HEK293 (cell line): ENCODE results near the gene PTH2.

Source experiments
- BCL11B ChIP-seq: fragments of 450-650 bp; formaldehyde crosslinking; IDR thresholded peaks from 2 replicates; pipeline ENCODE4 v1.5.1; 2016; ENCODE audit warnings: low read depth, missing biosample characterization, missing genetic modification characterization
- ELK4 ChIP-seq: IDR thresholded peaks from 2 replicates; pipeline ENCODE4 v1.6.1; 2011; ENCODE audit warnings: mild to moderate bottlenecking, low read depth, low read length, borderline replicate concordance
- HOXA7 ChIP-seq: sonication (generic); formaldehyde crosslinking; IDR thresholded peaks from 2 replicates; pipeline ENCODE4 v1.8.1; 2022; ENCODE audit warnings: missing genetic modification reagents, borderline replicate concordance
- ZFP41 ChIP-seq: fragments of 450-650 bp; formaldehyde crosslinking; IDR thresholded peaks from 2 replicates; pipeline ENCODE4 v1.5.1; 2016; ENCODE audit warnings: missing biosample characterization, missing genetic modification characterization, borderline replicate concordance
- ZNF239 ChIP-seq: fragments of 450-650 bp; formaldehyde crosslinking; IDR thresholded peaks from 2 replicates; pipeline ENCODE4 v1.5.1; 2016; ENCODE audit warnings: missing biosample characterization, missing genetic modification characterization
- ZNF266 ChIP-seq: fragments of 450-650 bp; formaldehyde crosslinking; IDR thresholded peaks from 2 replicates; pipeline ENCODE4 v1.5.1; 2016; ENCODE audit warnings: missing biosample characterization, missing genetic modification characterization, low read depth
- ZNF335 ChIP-seq: fragments of 450-650 bp; formaldehyde crosslinking; conservative IDR thresholded peaks from 2 replicates; pipeline ENCODE4 v1.5.1; 2016; ENCODE audit warnings: missing biosample characterization, missing genetic modification characterization
- ZNF639 ChIP-seq: fragments of 450-650 bp; formaldehyde crosslinking; IDR thresholded peaks from 2 replicates; pipeline ENCODE4 v1.5.1; 2016; ENCODE audit warnings: missing biosample characterization, missing genetic modification characterization
- ZNF654 ChIP-seq: fragments of 450-650 bp; formaldehyde crosslinking; IDR thresholded peaks from 2 replicates; pipeline ENCODE4 v1.5.1; 2016; ENCODE audit warnings: low read depth, missing biosample characterization, missing genetic modification characterization
- ZNF830 ChIP-seq: fragments of 450-650 bp; IDR thresholded peaks from 2 replicates; pipeline ENCODE4 v1.5.0; 2018; ENCODE audit warnings: missing biosample characterization, missing genetic modification characterization, low read depth, mild to moderate bottlenecking, moderate library complexity
- TF ChIP-seq, protein P1 (sequence below): fragments of 450-650 bp; formaldehyde crosslinking; IDR thresholded peaks from 2 replicates; pipeline ENCODE4 v1.5.1; 2016; ENCODE audit warnings: missing biosample characterization, missing genetic modification characterization

GRCh38 chr19:49461656-49462055 is 38.4 kb upstream of the PTH2 start:
- no peak for TF ChIP-seq ZNF266
- no peak for TF ChIP-seq ELK4
- TF ChIP-seq ZNF654 (tag by site-specific recombination) = no peak
- TF ChIP-seq, protein P1, sequence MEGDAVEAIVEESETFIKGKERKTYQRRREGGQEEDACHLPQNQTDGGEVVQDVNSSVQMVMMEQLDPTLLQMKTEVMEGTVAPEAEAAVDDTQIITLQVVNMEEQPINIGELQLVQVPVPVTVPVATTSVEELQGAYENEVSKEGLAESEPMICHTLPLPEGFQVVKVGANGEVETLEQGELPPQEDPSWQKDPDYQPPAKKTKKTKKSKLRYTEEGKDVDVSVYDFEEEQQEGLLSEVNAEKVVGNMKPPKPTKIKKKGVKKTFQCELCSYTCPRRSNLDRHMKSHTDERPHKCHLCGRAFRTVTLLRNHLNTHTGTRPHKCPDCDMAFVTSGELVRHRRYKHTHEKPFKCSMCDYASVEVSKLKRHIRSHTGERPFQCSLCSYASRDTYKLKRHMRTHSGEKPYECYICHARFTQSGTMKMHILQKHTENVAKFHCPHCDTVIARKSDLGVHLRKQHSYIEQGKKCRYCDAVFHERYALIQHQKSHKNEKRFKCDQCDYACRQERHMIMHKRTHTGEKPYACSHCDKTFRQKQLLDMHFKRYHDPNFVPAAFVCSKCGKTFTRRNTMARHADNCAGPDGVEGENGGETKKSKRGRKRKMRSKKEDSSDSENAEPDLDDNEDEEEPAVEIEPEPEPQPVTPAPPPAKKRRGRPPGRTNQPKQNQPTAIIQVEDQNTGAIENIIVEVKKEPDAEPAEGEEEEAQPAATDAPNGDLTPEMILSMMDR (tag by site-specific recombination) = no peak
- TF ChIP-seq BCL11B (tag by site-specific recombination) = no peak
- no peak for TF ChIP-seq HOXA7 (CRISPR knock-in tag)
- no peak for TF ChIP-seq ZFP41 (tag by site-specific recombination)
- TF ChIP-seq ZNF335 (tag by site-specific recombination) = no peak
- no peak for TF ChIP-seq ZNF239 (tag by site-specific recombination)
- TF ChIP-seq ZNF639 (tag by site-specific recombination) = no peak
- TF ChIP-seq ZNF830 (tag by site-specific recombination) = no peak
